HepG2 (cell line): ENCODE results near the gene THADA. TPM values are rescaled to one million over a fixed set of nuclear protein-coding genes. Genes with fewer than 3 reads are reported as not detected.

Experiments used
- ATAC-seq: fragments of 200-7000 bp; cut with Tn5 transposase; 3 replicates; pipeline ENCODE4 v1.9.1; 2020; ENCODE audit warnings: mild to moderate bottlenecking, moderate library complexity
- BruUV-seq: library from RNA; stranded (reverse); fragments of 400-500 nt; replicated peaks from 2 replicates; lab custom pipeline; 2021; lab: Mats Ljungman, UMichigan
- CTCF ChIA-PET: fragments of 300-600 bp; formaldehyde crosslinking; extraction: SDS; loops from one replicate; lab custom pipeline; 2021; ENCODE audit warnings: low total read pairs, inconsistent platforms, low intra/inter-chr PET ratio; lab: Yijun Ruan, JAX
- POLR2A ChIA-PET: fragments of 350-600 bp; sonication (Branson Sonifier 250); formaldehyde crosslinking; loops from one replicate; lab custom pipeline; 2020; ENCODE audit warnings: antibody characterized with exemption, inconsistent platforms; lab: Yijun Ruan, JAX
- DNase-seq: peaks from one replicate; pipeline ENCODE4 v3.0.0-alpha.2; 2015; ENCODE audit warnings: low spot score
- FAIRE-seq: peaks from 3 replicates; lab custom pipeline; 2011; peaks lifted over from hg19 to GRCh38; lab: Jason Lieb, UNC
- H2AFZ ChIP-seq: one replicate; pipeline ENCODE4 v1.6.1; 2011; ENCODE audit warnings: low read length, inconsistent platforms
- H3K27ac ChIP-seq: fragments of 300-600 bp; 3 replicates; pipeline ENCODE4 v1.8.0; 2011; ENCODE audit warnings: mixed run types, mild to moderate bottlenecking, mixed read lengths, low read length, inconsistent platforms; ENCODE audit not compliant: insufficient read depth; ENCODE audit errors: extremely low read length
- H3K27me3 ChIP-seq, 2 experiments: fragments of 200-600 bp in 1 of 2; 2 replicates in 1 of 2; 3 replicates in 1 of 2; pipeline versions ENCODE4 v1.6.0 to v1.8.0; 2011; ENCODE audit warnings: low read length in 2 of 2, mild to moderate bottlenecking in 2 of 2, moderate library complexity in 2 of 2, inconsistent platforms in 1 of 2; ENCODE audit not compliant: insufficient read depth in 2 of 2, control insufficient read depth in 1 of 2
- H3K36me3 ChIP-seq, 2 experiments: fragments of 200-600 bp in 1 of 2; replicated peaks in 1 of 2; 2 replicates in 1 of 2; 3 replicates in 1 of 2; pipeline versions ENCODE4 v1.5.1 to v1.8.0; 2011; ENCODE audit warnings: low read length in 2 of 2, inconsistent platforms in 1 of 2; ENCODE audit not compliant: insufficient read depth in 2 of 2, control insufficient read depth in 1 of 2
- H3K4me1 ChIP-seq: 2 replicates; pipeline ENCODE4 v1.5.1; 2012; ENCODE audit warnings: low read length, inconsistent platforms; ENCODE audit not compliant: insufficient read depth
- H3K4me2 ChIP-seq: 2 replicates; pipeline ENCODE4 v1.6.0; 2011; ENCODE audit warnings: low read depth, low read length, inconsistent platforms
- H3K4me3 ChIP-seq, 3 experiments: fragments of 200-600 bp in 1 of 3; sonication (generic), shearing (Covaris generic) in 1 of 3; replicated peaks in 1 of 3; 2 replicates each; pipeline ENCODE4 v1.5.1; 2011 to 2016; ENCODE audit warnings: low read length in 3 of 3, inconsistent platforms in 2 of 3, low read depth in 2 of 3, mild to moderate bottlenecking in 2 of 3, control low read depth in 1 of 3, mixed read lengths in 1 of 3; ENCODE audit not compliant: insufficient read depth in 1 of 3
- H3K79me2 ChIP-seq: one replicate; pipeline ENCODE4 v1.6.1; 2011; ENCODE audit warnings: low read length, inconsistent platforms; ENCODE audit not compliant: insufficient read depth
- H3K9ac ChIP-seq: 2 replicates; pipeline ENCODE4 v1.6.0; 2011; ENCODE audit warnings: mild to moderate bottlenecking, low read depth, low read length, inconsistent platforms; ENCODE audit not compliant: insufficient read depth
- H3K9me3 ChIP-seq: 2 replicates; pipeline ENCODE4 v1.5.1; 2012; ENCODE audit warnings: mild to moderate bottlenecking, low read length
- H4K20me1 ChIP-seq: 2 replicates; pipeline ENCODE4 v1.6.0; 2011; ENCODE audit warnings: inconsistent platforms, mild to moderate bottlenecking, low read length, moderate library complexity; ENCODE audit not compliant: insufficient read depth
- ARID3A ChIP-seq: IDR thresholded peaks from 2 replicates; pipeline ENCODE4 v1.6.1; 2012; ENCODE audit warnings: low read depth, low read length, improper control_type of control experiment
- JUND ChIP-seq: sonication (generic); formaldehyde crosslinking; IDR thresholded peaks from 2 replicates; pipeline ENCODE4 v1.8.0; 2022; ENCODE audit warnings: mild to moderate bottlenecking, missing genetic modification reagents
- KLF6 ChIP-seq: IDR thresholded peaks from 2 replicates; pipeline ENCODE4 v1.8.0; 2016; ENCODE audit warnings: missing biosample characterization, missing genetic modification reagents
- MAFF ChIP-seq: IDR thresholded peaks from 2 replicates; pipeline ENCODE4 v1.6.1; 2011; ENCODE audit warnings: low read depth, low read length, improper control_type of control experiment
- MEIS1 ChIP-seq: sonication (generic); formaldehyde crosslinking; IDR thresholded peaks from 2 replicates; pipeline ENCODE4 v1.9.0; 2021; ENCODE audit warnings: mild to moderate bottlenecking, missing genetic modification reagents, moderate library complexity, borderline replicate concordance
- NAIF1 ChIP-seq: sonication (generic); formaldehyde crosslinking; IDR thresholded peaks from 2 replicates; pipeline ENCODE4 v1.5.0; 2020; ENCODE audit warnings: mild to moderate bottlenecking, missing genetic modification reagents, borderline replicate concordance
- UBTF ChIP-seq: sonication (generic); formaldehyde crosslinking; IDR thresholded peaks from 2 replicates; pipeline ENCODE4 v1.4.0; 2020; ENCODE audit warnings: mild to moderate bottlenecking, missing genetic modification reagents
- ZBTB25 ChIP-seq: IDR thresholded peaks from 2 replicates; pipeline ENCODE4 v1.6.1; 2018; ENCODE audit warnings: missing genetic modification reagents
- ZBTB38 ChIP-seq: sonication (generic); formaldehyde crosslinking; IDR thresholded peaks from 2 replicates; pipeline ENCODE4 v1.5.1; 2020; ENCODE audit warnings: mild to moderate bottlenecking, missing genetic modification reagents
- ZNF503 ChIP-seq: sonication (generic); formaldehyde crosslinking; IDR thresholded peaks from 2 replicates; pipeline ENCODE4 v1.4.0; 2020; ENCODE audit warnings: missing genetic modification reagents
- ZNF619 ChIP-seq: sonication (generic); formaldehyde crosslinking; IDR thresholded peaks from 2 replicates; pipeline ENCODE4 v1.4.0; 2020; ENCODE audit warnings: mild to moderate bottlenecking, missing genetic modification reagents
- ZNF883 ChIP-seq: sonication (generic); formaldehyde crosslinking; IDR thresholded peaks from 2 replicates; pipeline ENCODE4 v1.5.1; 2020; ENCODE audit warnings: mild to moderate bottlenecking, missing genetic modification reagents; ENCODE audit errors: not compliant biosample characterization
- ZXDC ChIP-seq: sonication (generic); formaldehyde crosslinking; IDR thresholded peaks from 2 replicates; pipeline ENCODE4 v1.5.0; 2020; ENCODE audit warnings: mild to moderate bottlenecking, missing genetic modification reagents
- WGBS: methylation state at CpG from one replicate; pipeline ENCODE4 v1.1.6; 2017; ENCODE audit warnings: low lambda C conversion rate; 5-methylcytosine and 5-hydroxymethylcytosine counted together
- in situ Hi-C: cut with HindIII; loops from 2 replicates; pipeline ENCODE4 v1.10.0; 2017; ENCODE audit warnings: low pct_unique_long_range_greater_than_20kb; ENCODE audit not compliant: extremely low pct_ligation_motif_present
- intact Hi-C: fragments of 100-400 bp; cut with micrococcal nuclease; formaldehyde crosslinking; loops from one replicate; pipeline ENCODE4 v1.10.0; 2022; ENCODE audit not compliant: unreplicated experiment
- polyA plus RNA-seq, 8 experiments: library from polyadenylated mRNA; depleted of rRNA in 3 of 8; stranded (reverse) in 7 of 8; unstranded in 1 of 8; fragments of >200 nt; fragmentation: Illumina TruSeq in 4 of 8; extraction: Trizol in 4 of 8; gene quantifications; 2 replicates each; pipeline versions ENCODE4 v1.2.1 to v1.2.3, GENCODE V29; 2011 to 2016; ENCODE audit warnings: low read depth in 4 of 8, missing spikeins in 1 of 8, mixed read lengths in 1 of 8; ENCODE audit not compliant: insufficient read depth in 1 of 8
- total RNA-seq, 5 experiments: library from RNA; depleted of rRNA; stranded (reverse); fragments of >200 nt; fragmentation: Illumina TruSeq; extraction: Trizol; gene quantifications; 2 replicates each; pipeline ENCODE4 v1.2.3, GENCODE V29; 2016; ENCODE audit warnings: low read depth in 1 of 5

The THADA gene
- total and polyA plus RNA-seq, 2 of the 13 experiments (the other 11 are each of a cell fraction or from before 2014, with no cell fraction given), result 12.7 to 21.7 TPM

- FAIRE-seq (no peak), DNase-seq (no peak), ATAC-seq (no peak)
- Histone ChIP-seq H3K9me3 (no peaks in the 10 kb centered on the region), H3K9ac (no peak overlapping the region), H3K79me2 (no peaks in the 10 kb centered on the region), H3K36me3 (no peaks in the 10 kb centered on the region), H4K20me1 (no peaks in the 10 kb centered on the region), H3K4me2 (peak overlapping the region; percentile 24; the same call in 1 of the 2 replicates), H3K27me3 (no peaks in the 10 kb centered on the region), H2AFZ (no peak overlapping the region), H3K4me3 (no peak overlapping the region), H3K4me1 (peaks cover 96% of the 10 kb centered on the region), H3K27ac (no peak overlapping the region)
- WGBS, result 47% methylated on average over 12 of the region's 12 CpGs
- intact Hi-C loops (no loop called here), in situ Hi-C loops (no loop called here)
- ChIA-PET CTCF (no interaction called here), POLR2A (interaction anchor here (0.8 to 10.9 kb wide), 4 partner anchors 18 to 268 kb away, joined by 3 to 324 read pairs (median 51); partner anchors contain the start of gene ZFP36L2)
- no TSS peak for BruUV-seq
- no peak for TF ChIP-seq ARID3A
- no peak for TF ChIP-seq KLF6
- TF ChIP-seq ZBTB25 (CRISPR knock-in tag), result no peak
- TF ChIP-seq ZNF883 (CRISPR knock-in tag), result peak; percentile 37
- no peak for TF ChIP-seq ZNF503 (CRISPR knock-in tag)
- TF ChIP-seq JUND (CRISPR knock-in tag), result no peak
- no peak for TF ChIP-seq NAIF1
- peak; percentile 98 for TF ChIP-seq ZXDC (CRISPR knock-in tag)
- peak; percentile 83 for TF ChIP-seq ZBTB38 (CRISPR knock-in tag)
- 0 out of 2 replicates have a peak, but pooled peaks have one; percentile 42 for TF ChIP-seq ZNF619 (CRISPR knock-in tag)
- TF ChIP-seq MAFF, result peak; percentile 94
- TF ChIP-seq UBTF (CRISPR knock-in tag), result peak; percentile 17; the same call in 1 of the 2 replicates
- TF ChIP-seq MEIS1 (CRISPR knock-in tag), result no peak
These were observed 398.9 kb downstream of the THADA start for GRCh38 chr2:43196768-43197587.
